Gastrocnemius medialis (tissue), 4 donors: Measurements from ENCODE around the gene RDH16.
"Not testable (repeated sequence)": the region's sequence is repeated elsewhere in the genome, so short reads cannot be mapped to it uniquely, and the experiment has no call there.

Experiments
- CTCF ChIP-seq, 5 experiments: fragments of 450-650 bp in 3 of 5; fragments of 200-600 bp in 2 of 5; sonication (generic) in 2 of 5; IDR thresholded peaks in 4 of 5; conservative IDR thresholded peaks in 1 of 5; 1 replicate in 4 of 5; 2 replicates in 1 of 5; pipeline ENCODE4 v1.5.1; 2016 to 2019; ENCODE audit warnings: antibody characterized with exemption in 5 of 5, mild to moderate bottlenecking in 3 of 5, moderate library complexity in 3 of 5
- POLR2A ChIP-seq, 2 donors: fragments of 450-650 bp; IDR thresholded peaks; one replicate each; pipeline ENCODE4 v1.6.1; 2017; ENCODE audit warnings: antibody characterized with exemption in 2 of 2, mild to moderate bottlenecking in 2 of 2, moderate library complexity in 2 of 2

- not testable (repeated sequence) for TF ChIP-seq CTCF (IDR thresholded peaks at IDR 0.05 in 4 of 5, conservative IDR thresholded peaks at IDR 0.05 in 1 of 5); POLR2A (IDR thresholded peaks at IDR 0.05)
These were observed 20.0 kb upstream of the RDH16 start for GRCh38 chr12:56977361-56977760.
